GM19035 (cell line): Measurements from ENCODE around the gene NPTN.
"Not testable (repeated sequence)": the region's sequence is repeated elsewhere in the genome, so short reads cannot be mapped to it uniquely, and the experiment has no call there.

Experiments
- ATAC-seq: cut with Tn5 transposase; IDR thresholded peaks from one replicate; pipeline ENCODE4 v1.9.1; 2021; ENCODE audit not compliant: unreplicated experiment

The NPTN gene

GRCh38 chr15:73573037-73573436, 60.2 kb downstream of the NPTN start:
- ATAC-seq: no peak

DNA sequence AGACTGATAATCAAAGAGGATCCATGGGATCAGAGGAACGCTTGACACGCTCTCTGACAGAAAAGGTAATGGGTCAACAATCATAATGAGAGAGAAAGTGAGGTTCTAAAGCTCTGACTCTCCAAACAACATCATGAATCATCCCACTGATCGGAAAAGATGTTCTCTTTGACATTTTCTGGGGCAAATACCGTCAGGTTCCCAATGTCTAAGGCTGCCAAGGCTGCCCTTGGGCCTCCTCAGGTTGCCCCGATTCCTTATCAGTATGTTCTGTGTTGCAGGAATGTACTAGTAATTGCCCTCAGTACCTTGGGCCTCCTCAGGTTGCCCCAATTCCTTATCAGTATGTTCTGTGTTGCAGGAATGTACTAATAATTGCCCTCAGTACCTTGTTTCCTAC, 60.9 kb downstream of the NPTN start:
- no peak for ATAC-seq

- no peak for ATAC-seq
Measured at GRCh38 chr15:73571346-73571745, 61.8 kb downstream of the NPTN start.

DNA sequence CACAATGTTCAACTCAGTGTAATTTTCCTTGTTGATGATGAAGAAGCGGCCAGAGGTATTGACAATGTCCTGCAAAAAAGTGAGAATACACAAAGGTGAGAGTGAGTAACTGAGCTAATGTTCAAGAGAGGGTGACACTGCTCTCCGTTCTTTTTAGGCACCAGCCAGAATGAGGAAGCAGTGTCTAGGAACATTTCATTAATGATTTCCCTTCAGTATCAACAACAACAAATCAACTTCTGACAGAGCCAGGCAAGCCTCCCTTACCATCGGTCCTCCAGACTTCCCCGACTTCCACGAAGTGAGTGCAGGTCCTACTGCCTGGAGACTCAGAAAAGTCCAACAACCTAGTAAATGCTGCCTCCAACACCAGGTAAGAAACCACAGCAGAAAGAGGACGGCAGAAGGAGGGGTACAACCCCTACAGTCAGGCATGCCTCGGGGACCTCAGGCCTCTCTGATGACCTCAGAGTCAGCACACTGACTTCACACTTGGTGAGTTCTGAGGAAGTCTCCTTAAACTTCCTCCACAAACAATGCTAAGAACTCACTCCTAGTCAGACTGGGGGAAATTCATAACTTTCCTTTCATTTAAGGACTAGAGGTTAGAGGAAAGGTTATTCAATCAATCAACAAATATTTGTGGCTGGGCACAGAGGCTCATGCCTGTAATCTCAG, 62.7 kb downstream of the NPTN start:
- ATAC-seq: no peak

- ATAC-seq: no peak
Measured at GRCh38 chr15:73569361-73569760, 63.8 kb downstream of the NPTN start.

DNA sequence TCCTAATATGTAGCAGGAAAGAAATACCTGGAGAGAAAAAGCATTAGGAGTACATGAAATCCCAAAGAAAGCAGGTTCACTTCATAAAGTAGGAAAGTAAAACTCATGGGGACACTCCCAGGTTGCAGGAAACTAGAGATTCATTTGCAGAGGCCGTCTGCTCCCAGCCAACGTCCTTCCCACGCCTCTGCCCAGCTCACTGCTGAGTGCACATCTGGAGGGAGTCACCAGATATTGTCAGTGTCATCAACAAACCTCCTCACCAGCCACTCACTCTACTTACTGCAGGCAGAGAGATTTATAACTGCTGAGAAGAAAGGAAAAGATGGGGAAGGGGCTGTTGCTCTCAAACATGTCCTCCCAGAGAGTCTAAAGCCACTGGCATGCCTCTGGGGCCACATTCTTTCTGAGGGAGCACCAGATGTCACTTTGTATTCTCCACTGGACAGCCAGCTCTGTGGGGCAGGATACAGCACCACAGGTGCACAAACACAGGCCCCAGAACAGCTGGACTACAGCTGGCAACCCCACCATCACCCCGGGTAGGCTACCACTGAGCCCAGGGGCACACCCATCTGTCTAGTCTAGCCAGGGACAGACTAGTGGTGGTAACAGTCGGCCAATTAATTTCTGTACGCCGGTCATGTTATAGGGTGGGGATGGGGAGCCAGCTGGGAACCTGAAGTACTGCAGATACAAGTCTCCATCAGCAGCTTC, 64.5 kb downstream of the NPTN start:
- ATAC-seq: no peak

DNA sequence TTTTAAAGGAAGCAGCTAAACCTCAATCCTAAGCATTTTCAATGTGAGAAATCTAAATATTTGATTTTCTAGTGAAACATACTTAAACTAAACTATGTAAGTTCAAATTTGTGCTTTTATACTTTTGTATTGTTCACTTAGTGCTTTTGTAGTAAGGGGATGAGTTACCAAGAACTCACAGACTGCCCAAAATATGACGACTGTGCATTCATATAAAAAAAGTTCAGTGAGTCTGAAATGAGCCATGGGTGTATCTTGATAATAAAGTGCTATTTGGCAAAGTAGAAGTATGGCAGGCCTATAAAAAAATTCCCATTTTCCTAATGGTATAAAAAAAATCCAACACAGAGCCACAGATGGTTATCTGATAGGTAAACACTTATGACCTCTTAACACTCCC, 66.2 kb downstream of the NPTN start:
- ATAC-seq: no peak

GRCh38 chr15:73564255-73564654, 68.9 kb downstream of the NPTN start:
- no peak for ATAC-seq

GRCh38 chr15:73560501-73561117, 72.6 kb downstream of the NPTN start:
- no peak for ATAC-seq

DNA sequence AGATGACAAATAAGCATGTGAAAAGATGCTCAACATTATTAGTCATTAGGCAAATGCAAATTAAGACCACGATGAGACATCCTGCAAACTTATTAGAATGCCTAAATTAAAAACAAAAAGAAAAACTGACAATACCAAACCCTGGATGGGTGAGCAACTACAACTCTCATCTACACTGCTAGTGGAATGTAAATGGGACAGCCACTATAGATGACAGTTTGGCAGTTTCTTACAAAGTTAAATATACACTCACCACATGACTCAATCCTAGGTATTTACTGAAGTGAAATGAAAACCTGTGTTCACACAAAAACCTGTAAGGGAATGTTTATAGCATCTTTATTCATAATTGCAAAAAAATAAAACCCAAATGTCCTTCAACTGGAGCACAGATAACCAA, 74.7 kb downstream of the NPTN start:
- ATAC-seq: no peak

DNA sequence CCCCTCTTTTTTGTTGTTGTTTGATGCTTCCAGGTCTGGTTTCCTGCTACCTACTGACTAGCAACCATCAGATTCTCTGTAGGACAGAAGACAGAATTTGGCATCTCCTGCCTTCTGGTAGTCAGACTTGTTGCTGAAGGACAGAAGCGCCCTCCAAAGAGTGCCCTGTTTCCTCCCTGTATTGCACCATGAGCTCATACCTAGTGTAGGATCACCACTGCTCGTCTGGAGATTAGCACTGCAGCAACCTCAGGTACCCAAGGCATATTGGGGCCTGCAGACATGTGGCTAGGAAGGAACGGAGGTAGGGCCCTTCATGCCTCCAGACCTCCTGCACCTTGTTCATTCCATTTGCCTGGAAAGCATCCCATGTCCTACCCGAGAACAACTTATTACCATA, 78.1 kb downstream of the NPTN start:
- no peak for ATAC-seq

GRCh38 chr15:73550190-73550589, 83.0 kb downstream of the NPTN start:
- ATAC-seq: no peak

DNA sequence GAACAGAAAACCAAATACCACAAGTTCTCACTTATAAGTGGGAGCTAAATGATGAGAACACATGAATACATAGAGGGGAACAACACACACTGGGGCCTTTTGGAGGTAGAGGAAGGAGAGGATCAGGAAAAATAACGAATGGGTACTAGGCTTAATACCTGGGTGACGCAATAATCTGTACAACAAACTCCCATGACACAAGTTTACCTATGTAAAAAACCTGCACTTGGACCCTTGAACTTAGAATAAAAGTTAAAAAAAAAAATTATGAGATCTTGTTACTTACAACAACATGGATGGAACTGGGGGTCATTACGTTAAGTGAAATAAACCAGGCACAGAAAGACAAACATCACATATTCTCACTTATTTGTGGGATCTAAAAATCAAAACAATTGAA, 84.3 kb downstream of the NPTN start:
- ATAC-seq: not testable (repeated sequence)

- no peak for ATAC-seq
Measured at GRCh38 chr15:73541479-73541878, 91.7 kb downstream of the NPTN start.

- no peak for ATAC-seq
Measured at GRCh38 chr15:73540161-73540560, 93.0 kb downstream of the NPTN start.

DNA sequence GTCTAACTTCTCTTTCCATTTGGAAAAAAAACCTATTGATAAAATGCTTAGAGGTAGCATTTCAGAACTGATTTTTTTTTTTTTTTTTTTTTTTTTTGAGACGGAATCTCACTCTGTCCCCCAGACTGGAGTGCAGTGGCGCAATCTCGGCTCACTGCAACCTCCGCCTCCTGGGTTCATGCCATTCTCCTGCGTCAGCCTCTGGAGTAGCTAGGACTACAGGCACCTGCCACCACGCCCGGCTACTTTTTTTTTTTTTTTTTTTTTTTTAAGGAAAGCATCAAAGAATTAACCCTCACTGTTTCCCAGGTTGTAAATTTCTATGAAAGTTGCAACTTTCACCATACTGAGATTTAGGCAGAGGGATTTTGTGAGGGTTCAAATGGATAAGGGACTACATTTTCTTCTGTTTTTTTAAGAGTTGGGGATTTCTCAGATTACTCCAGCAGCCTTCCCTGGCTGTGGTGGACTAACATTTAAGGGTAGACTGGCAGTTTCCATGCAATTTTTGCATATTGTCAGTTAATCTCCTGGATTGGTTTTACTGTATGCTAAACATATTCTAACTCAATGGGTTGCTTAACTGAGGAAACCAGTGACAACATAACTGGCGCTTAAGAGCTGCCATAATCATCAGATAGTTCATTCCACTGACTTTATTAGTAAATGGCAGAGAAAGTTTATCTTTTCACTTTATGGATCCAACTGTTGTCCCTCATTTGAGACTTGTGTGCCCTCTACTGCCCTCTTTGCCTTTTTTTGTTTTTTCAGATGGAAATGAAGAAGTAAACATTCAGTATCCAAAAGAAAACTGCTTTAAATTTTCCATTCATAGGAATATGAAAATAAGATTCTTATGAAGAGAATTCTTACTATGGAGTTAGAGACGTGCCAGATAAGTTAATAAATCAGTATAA, 93.7 kb downstream of the NPTN start:
- ATAC-seq: no peak

DNA sequence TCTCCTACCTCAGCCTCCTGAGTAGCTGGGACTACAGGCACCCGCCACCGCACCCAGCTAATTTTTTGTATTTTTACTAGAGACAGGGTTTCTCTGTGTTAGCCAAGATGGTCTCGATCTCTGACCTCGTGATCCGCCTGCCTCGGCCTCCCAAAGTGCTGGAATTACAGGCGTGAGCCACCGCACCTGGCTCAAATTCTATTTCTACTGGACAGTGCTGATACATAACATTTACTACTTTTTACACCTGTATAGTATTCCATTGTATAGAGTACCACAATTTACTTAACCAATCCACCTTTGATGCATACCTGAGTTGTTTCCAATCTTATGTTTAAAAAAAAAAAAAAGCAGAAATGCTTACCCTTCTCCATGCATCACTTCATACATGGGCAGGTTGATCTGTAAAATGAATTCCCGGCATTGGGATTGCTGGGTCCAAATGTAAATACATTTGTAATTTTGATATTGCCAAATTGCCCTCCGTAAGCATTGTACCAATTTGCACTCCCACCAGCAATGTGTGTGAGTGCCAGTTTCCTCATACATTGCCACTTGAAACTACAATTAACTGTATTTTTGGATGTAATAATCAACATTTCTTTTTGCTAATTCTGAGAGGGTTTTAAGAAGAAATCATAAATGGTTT, 94.5 kb downstream of the NPTN start:
- no peak for ATAC-seq

DNA sequence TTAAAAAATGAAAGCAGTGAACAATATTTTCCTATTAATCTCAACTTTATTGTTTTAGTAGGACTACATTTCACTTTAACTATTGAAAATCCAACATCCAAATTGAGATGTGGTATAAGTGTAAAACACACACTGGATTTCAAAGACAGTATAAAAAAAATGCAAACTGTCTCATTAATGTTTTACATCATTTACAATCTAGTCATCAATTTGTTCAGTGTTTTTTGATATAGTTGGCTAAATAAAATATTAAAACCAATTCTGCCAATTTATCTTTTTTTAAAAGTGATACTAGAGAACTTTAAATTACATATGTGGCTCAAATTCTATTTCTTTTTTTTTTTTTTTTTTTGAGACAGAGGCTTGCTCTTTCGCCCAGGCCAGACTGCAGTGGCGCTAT, 95.1 kb downstream of the NPTN start:
- ATAC-seq: no peak

DNA sequence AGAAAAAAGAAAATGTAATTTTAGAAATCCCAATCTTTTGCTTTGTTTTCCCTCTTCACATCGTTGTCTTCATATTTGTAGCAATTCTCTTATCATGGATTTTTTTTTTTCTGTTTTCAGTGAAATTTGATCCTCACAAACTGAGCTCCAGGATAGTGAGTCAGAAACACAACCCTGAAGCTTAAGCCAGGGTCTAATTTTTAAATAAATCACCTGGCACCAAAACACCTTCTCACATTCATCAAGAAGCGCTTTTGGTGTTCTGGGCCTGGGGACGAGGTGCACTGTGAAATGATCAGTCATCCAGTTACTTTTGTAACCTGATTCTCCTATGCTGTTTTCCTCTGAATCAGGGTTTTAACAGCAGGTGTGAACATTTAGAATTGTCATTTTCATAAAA, 102.5 kb downstream of the NPTN start:
- ATAC-seq: no peak

DNA sequence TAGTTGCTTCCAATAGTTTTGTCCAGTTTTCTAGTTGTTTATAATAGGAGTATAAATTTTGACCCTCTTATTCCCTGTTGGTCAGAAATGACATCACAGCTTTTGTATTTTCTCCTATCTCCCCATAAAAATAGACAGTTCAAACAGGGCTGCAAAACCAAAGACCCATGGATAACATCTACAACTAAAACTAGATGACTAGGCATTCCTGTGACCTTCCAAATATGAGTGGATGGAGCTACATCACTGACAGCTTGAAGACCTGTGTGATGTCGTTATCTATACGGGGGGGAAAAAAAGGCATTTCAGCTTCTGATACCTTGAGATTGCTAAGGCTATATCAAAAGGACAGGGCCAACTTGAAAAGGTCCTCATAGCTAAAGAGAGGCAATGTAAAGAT, 105.6 kb downstream of the NPTN start:
- no peak for ATAC-seq

GRCh38 chr15:73524919-73525318, 108.3 kb downstream of the NPTN start:
- ATAC-seq: no peak
